Aorta (tissue), 5 donors: ENCODE data around the gene AVPR2. TPM values are rescaled to one million over a fixed set of nuclear protein-coding genes. Genes with fewer than 3 reads are reported as not detected.
A peak's percentile ranks its signal among the peaks of the same experiment; 100 is the strongest.

Experiments
- ATAC-seq: fragments of 200-7000 bp; cut with Tn5 transposase; one replicate; pipeline ENCODE4 v1.9.1; 2022; ENCODE audit warnings: moderate library complexity; ENCODE audit not compliant: low FRiP score
- DNase-seq, 2 donors: peaks; one replicate each; pipeline ENCODE4 v3.0.0-alpha.2; 2020
- H3K27ac ChIP-seq, 2 donors: one replicate each; pipeline ENCODE4 v1.5.1; 2013; ENCODE audit warnings: low read length in 2 of 2, mild to moderate bottlenecking in 2 of 2, moderate library complexity in 2 of 2, control low read depth in 1 of 2, inconsistent platforms in 1 of 2, low read depth in 1 of 2
- H3K27me3 ChIP-seq, 2 donors: one replicate each; pipeline ENCODE4 v1.6.1; 2013; ENCODE audit warnings: control low read depth in 1 of 2, low read length in 1 of 2, mild to moderate bottlenecking in 1 of 2, moderate library complexity in 1 of 2; ENCODE audit not compliant: insufficient read depth in 2 of 2, control insufficient read depth in 1 of 2
- H3K36me3 ChIP-seq, 2 donors: one replicate each; pipeline ENCODE4 v1.6.1; 2013; ENCODE audit warnings: control low read depth in 1 of 2, low read length in 1 of 2, mild to moderate bottlenecking in 1 of 2; ENCODE audit not compliant: insufficient read depth in 2 of 2, control insufficient read depth in 1 of 2
- H3K4me1 ChIP-seq, 2 donors: one replicate each; pipeline ENCODE4 v1.6.1; 2013; ENCODE audit warnings: low read length in 2 of 2, control low read depth in 1 of 2, mild to moderate bottlenecking in 1 of 2, moderate library complexity in 1 of 2; ENCODE audit not compliant: insufficient read depth in 2 of 2, control insufficient read depth in 1 of 2
- H3K4me3 ChIP-seq, 2 donors: one replicate each; pipeline ENCODE4 v1.5.1; 2013; ENCODE audit warnings: low read length in 2 of 2, control low read depth in 1 of 2, mild to moderate bottlenecking in 1 of 2
- H3K9me3 ChIP-seq: one replicate; pipeline ENCODE4 v1.6.1; 2013; ENCODE audit warnings: mild to moderate bottlenecking, low read length; ENCODE audit not compliant: control insufficient read depth
- WGBS, 2 donors: extraction: QIAGEN DNeasy Blood & Tissue Kit; methylation state at CpG; one replicate each; pipeline ENCODE4 v1.1.7; 2013; 5-methylcytosine and 5-hydroxymethylcytosine counted together
- intact Hi-C, 2 donors: fragments of 100-400 bp; cut with DNase I; formaldehyde crosslinking; loops; one replicate each; pipeline versions ENCODE4 v1.14.2 to v1.15.0; 2022
- polyA plus RNA-seq, 2 donors: library from polyadenylated mRNA; stranded (reverse); fragments of 200-250 nt; gene quantifications; one replicate each; pipeline ENCODE4 v1.2.3, GENCODE V29; 2013
- total RNA-seq, 2 donors: library from RNA; stranded (reverse); fragmentation: NEBNext Ultra II Directional; extraction: Animal tissue kit (Norgen Biotek cat#: 25700); gene quantifications; one replicate each; pipeline ENCODE4 v1.2.1, GENCODE V29; 2021
- donor health status: healthy with polysubstance abuse.
- donor health status: Bipolar disorder and iron deficiency.
- donor health status: DM: no; HTN: no; CAD: no.
- donor health status: DM: no; HTN: no; CAD: no.
- donor health status: DM: yes; HTN: yes; CAD: no.

Gene AVPR2
- total and polyA plus RNA-seq, 4 donors: 0.23 to 4.6 (median 3.0) TPM; not detected in 1

DNA sequence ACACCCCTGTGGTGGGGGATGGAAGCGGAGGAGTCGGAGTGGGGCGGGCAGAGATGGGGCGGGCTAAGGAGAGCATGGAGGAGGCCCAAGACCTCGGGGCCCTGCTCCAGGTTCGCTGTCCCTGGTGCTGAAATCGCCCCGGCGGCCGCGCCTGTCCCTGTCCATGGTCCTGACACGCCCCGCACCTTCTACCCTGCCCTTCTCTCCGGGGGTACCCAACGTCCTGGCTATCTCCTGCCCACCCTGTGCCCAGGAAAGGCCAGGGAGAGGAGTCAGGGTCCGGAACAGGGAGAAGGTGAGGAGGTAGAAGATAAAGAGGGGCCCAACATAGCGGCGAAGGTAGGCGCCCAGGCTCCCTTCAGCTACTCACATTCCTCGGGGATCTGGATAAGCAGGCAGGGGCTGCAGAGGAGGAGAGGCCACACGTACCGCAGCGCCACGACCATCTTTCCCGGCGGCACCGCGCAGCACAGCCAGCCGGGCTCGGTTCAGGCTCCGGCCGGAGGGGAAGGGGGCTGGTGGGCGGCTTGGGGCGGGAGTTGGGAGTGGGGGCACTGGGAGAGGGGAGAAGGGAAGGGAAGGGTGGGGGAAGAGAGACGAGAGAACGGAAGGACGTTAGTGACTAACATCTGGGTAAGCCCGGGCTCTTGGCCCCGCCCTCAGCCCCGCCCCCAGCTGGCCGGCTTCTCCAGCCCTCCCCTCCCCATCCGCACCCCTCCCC is 28.9 kb upstream of the AVPR2 start:
- peak in 1 of 2 donors; percentile 88 for DNase-seq
- intact Hi-C loops: no loop called here

GRCh38 chrX:153876112-153876491 is 28.4 kb upstream of the AVPR2 start:
- WGBS, 2 donors: 56 to 63% methylated on average over 3 of the region's 3 CpGs
- Histone ChIP-seq H3K36me3 (no peaks in the 10 kb centered on the region), H3K4me3 (no peak overlapping the region), H3K27me3 (peaks cover 0 to 2% of the 10 kb centered on the region in 2 donors), H3K27ac (no peak overlapping the region), H3K9me3 (no peaks in the 10 kb centered on the region), H3K4me1 (no peaks in the 10 kb centered on the region)
- intact Hi-C loops: no loop called here
- ATAC-seq (no peak), DNase-seq (no peak)

More for the DNA sequence above, 28.9 kb upstream of the AVPR2 start:
- no peaks in the 10 kb centered on the region for H3K36me3 ChIP-seq
- H3K4me1 ChIP-seq: no peaks in the 10 kb centered on the region
- no peak overlapping the region for H3K27ac ChIP-seq
- H3K4me3 ChIP-seq: no peak overlapping the region
- H3K9me3 ChIP-seq: no peaks in the 10 kb centered on the region
- 2 to 10% methylated on average over 39 to 42 of the region's 42 CpGs for WGBS, 2 donors
- ATAC-seq: peak; percentile 84
- peaks cover 0 to 2% of the 10 kb centered on the region in 2 donors for H3K27me3 ChIP-seq

DNA sequence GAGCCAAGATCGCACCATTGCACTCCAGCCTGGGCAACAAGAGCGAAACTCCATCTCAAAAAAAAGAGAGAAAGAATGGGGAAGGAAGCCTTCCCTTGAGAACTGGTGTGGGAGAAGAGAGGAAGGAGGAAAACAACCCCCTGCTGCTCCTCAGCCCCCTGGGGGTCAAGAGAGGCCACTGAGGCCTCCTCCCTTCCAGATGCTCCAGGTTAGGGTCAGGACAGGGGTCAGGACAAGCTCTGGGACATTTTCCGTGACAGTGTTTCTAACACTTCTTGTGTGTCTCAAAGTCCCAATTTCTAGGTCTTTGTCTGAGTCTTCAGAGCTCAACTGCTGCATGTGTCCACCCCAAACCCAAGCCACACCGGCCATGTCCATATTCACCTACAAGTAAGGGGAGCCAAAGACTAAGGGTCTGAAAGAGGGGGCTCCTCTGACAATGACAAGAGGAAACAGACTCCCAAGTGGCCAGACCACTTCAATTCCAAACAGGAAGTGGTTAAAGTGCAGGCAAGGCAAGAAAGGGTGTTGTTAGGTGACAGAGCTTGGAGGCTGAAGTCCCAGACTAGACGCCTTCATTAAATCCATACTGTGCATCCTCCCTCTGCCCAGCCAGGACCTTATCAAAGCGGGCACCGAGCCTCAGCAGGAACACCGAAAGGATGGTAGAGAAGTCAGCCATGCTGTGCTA is 26.8 kb upstream of the AVPR2 start:
- intact Hi-C loops: no loop called here

GRCh38 chrX:153878345-153878744 is 26.1 kb upstream of the AVPR2 start:
- H3K27me3 ChIP-seq: peaks cover 0 to 2% of the 10 kb centered on the region in 2 donors
- ATAC-seq: no peak
- H3K9me3 ChIP-seq: no peaks in the 10 kb centered on the region
- intact Hi-C loops: no loop called here
- 32 to 46% methylated on average over 5 of the region's 5 CpGs for WGBS, 2 donors
- no peak overlapping the region for H3K4me3 ChIP-seq
- no peak overlapping the region for H3K27ac ChIP-seq
- DNase-seq: no peak
- H3K36me3 ChIP-seq: no peaks in the 10 kb centered on the region
- no peaks in the 10 kb centered on the region for H3K4me1 ChIP-seq

More for the DNA sequence above, 26.8 kb upstream of the AVPR2 start:
- Histone ChIP-seq H3K36me3 (no peaks in the 10 kb centered on the region), H3K4me1 (no peaks in the 10 kb centered on the region), H3K27ac (no peak overlapping the region), H3K27me3 (peaks cover 0 to 2% of the 10 kb centered on the region in 2 donors), H3K4me3 (no peak overlapping the region), H3K9me3 (no peaks in the 10 kb centered on the region)
- DNase-seq: no peak
- no peak for ATAC-seq
- 74 to 79% methylated on average over 8 of the region's 8 CpGs for WGBS, 2 donors

DNA sequence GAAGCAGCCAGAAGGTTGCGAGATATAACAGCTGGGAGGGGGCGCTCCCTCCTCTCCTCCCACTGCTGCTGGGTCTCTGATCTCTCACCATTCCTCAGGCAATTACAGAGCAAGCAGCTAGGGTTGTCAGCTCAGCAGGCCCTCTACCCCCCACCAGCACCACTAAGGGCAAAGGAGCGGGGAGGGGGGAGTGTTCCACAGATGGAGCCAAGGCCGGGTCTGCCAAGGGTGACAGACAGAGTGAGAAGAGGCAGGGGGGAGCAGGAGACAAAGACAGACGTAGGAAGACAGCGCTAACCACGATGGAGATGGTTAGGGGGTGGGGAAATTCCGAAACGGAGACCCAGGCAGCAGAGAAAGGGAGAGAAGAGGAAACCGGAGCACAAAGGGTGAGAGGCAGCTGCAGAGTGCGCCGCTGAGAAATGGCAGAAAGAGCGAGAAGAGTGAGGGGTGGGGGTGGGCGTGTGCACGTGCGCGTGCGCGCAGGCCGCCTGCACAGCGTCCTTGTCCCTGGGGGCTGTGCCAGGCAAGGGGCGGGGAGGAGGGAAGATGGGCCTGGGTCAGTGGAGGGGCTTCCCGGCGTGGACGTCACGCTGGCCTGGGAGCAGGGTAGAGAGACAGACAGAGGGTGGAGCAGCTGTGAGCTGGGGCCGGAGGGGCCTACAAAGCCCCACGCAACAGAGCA is 25.4 kb upstream of the AVPR2 start:
- intact Hi-C loops: no loop called here
- no peak for ATAC-seq
- H3K4me1 ChIP-seq: no peaks in the 10 kb centered on the region
- DNase-seq: no peak
- no peaks in the 10 kb centered on the region for H3K36me3 ChIP-seq
- H3K4me3 ChIP-seq: no peak overlapping the region
- peaks cover 0 to 2% of the 10 kb centered on the region in 2 donors for H3K27me3 ChIP-seq
- 2 to 10% methylated on average over 27 to 28 of the region's 28 CpGs for WGBS, 2 donors
- no peak overlapping the region for H3K27ac ChIP-seq
- H3K9me3 ChIP-seq: no peaks in the 10 kb centered on the region

DNA sequence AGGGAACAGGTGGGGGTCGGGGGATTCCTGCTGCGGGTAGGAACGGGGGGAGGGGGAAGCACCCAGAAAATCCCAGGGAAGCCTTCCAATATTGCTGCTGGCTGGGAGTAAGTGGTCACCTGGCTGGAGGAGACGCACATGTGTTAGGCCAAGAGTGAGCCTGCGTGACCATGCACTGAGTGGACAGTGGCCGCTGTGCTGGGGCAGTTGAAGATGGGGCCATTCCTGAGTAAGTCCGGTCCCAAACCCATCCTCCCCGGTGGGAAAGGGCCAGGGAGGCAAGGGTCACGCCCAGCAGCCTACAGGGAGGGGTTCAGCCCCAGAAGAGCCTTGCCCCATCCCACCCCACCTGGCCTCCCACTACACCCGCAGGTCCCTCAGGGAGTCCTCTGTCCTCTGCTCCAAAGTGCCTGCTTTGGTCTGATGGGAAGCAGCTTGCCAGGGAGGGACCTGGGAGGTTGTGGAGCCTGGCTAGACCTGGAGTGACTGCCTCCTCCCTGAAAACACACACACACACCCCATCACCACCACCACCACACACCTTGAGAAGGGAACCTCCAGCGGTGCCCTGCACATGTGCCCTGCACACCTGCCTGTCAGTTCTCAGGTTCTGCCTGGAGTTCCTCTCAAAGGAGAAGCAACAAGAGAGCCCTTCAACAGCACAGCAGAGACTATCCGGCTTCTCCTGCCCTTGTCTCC is 24.6 kb upstream of the AVPR2 start:
- no peaks in the 10 kb centered on the region for H3K9me3 ChIP-seq
- 43 to 56% methylated on average over 12 of the region's 12 CpGs for WGBS, 2 donors
- H3K27me3 ChIP-seq: peaks cover 0 to 2% of the 10 kb centered on the region in 2 donors
- H3K36me3 ChIP-seq: no peaks in the 10 kb centered on the region
- ATAC-seq (no peak), DNase-seq (no peak)
- H3K27ac ChIP-seq: no peak overlapping the region
- intact Hi-C loops: no loop called here
- no peaks in the 10 kb centered on the region for H3K4me1 ChIP-seq
- H3K4me3 ChIP-seq: no peak overlapping the region

DNA sequence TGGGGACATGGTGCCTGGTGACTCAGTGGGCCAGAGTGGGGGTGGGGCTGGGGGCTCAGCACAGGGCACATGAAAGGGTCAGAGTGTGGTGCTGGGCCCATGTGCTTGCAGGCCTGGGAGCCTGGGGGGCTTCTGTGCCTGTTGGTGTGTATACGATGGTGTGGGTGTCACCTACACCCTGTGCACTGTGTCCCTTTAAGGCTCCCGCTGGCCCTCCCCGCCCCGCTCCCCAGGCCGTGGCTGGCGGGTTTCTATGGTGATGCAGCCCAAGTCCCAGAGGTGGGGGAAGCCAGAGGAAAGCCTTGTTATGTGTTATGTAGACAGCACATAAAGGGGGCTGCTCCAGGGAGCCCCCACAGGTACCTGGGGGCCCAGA is 24.0 kb upstream of the AVPR2 start:
- whole genome bisulfite sequencing, 2 donors: 7 to 24% methylated on average over 6 of the region's 6 CpGs
- H3K27me3 ChIP-seq: peaks cover 0 to 2% of the 10 kb centered on the region in 2 donors
- intact Hi-C loops: no loop called here
- H3K27ac ChIP-seq: no peak overlapping the region
- H3K4me3 ChIP-seq: no peak overlapping the region
- H3K4me1 ChIP-seq: no peaks in the 10 kb centered on the region
- no peak for ATAC-seq
- H3K9me3 ChIP-seq: no peaks in the 10 kb centered on the region
- no peaks in the 10 kb centered on the region for H3K36me3 ChIP-seq
- DNase-seq: no peak

DNA sequence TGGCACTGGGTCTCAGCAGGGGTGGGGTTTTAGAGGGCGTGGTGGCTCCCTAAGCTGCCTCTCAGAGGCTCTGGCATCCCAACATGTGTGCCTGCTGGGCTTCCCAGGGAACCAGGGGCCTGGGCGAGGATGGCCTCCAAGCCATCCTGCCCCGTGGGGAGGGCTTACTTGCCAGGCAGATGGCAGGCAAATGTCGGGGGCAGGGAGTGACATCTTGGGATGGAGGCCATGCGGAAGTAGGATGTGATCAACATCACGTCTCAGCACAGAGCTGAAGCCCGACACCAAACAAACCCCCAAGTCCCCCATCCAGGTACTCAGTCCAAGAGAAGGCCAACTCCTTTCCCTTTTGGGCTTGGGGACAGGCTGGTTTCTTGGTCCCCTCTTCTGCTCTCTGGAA is 23.2 kb upstream of the AVPR2 start:
- WGBS, 2 donors: 67 to 79% methylated on average over 7 of the region's 7 CpGs
- Histone ChIP-seq H3K27me3 (no peaks in the 10 kb centered on the region), H3K9me3 (no peaks in the 10 kb centered on the region), H3K4me3 (no peak overlapping the region), H3K36me3 (no peaks in the 10 kb centered on the region), H3K4me1 (no peaks in the 10 kb centered on the region), H3K27ac (no peak overlapping the region)
- DNase-seq (no peak), ATAC-seq (no peak)
- intact Hi-C loops: no loop called here
